Progenitor cell of endocrine pancreas (in vitro differentiated cells): ENCODE measurements around the gene KCNAB2. TPM values are rescaled to one million over a fixed set of nuclear protein-coding genes. Genes with fewer than 3 reads are reported as not detected.

ENCODE experiments used
- DNase-seq: peaks from one replicate; pipeline ENCODE4 v3.0.0; 2021; ENCODE audit warnings: low spot score; ENCODE audit not compliant: unreplicated experiment
- H3K27ac Mint-ChIP-seq: 2 replicates; pipeline ENCODE4 v1.8.0; 2021; ENCODE audit warnings: mild to moderate bottlenecking, moderate library complexity, mixed read lengths
- H3K27me3 Mint-ChIP-seq: 2 replicates; pipeline ENCODE4 v1.8.0; 2021; ENCODE audit warnings: mixed read lengths
- H3K36me3 Mint-ChIP-seq: 2 replicates; pipeline ENCODE4 v1.8.0; 2022; ENCODE audit warnings: mixed read lengths; ENCODE audit not compliant: insufficient read depth
- H3K4me1 Mint-ChIP-seq: 2 replicates; pipeline ENCODE4 v1.8.0; 2021; ENCODE audit warnings: low read depth, mixed read lengths
- H3K4me3 Mint-ChIP-seq: 2 replicates; pipeline ENCODE4 v1.8.0; 2021; ENCODE audit warnings: low read depth, mild to moderate bottlenecking, moderate library complexity, mixed read lengths
- H3K9me3 Mint-ChIP-seq: 2 replicates; pipeline ENCODE4 v1.8.0; 2021; ENCODE audit warnings: low read depth, mixed read lengths
- total RNA-seq: library from RNA; stranded (reverse); gene quantifications from 2 replicates; pipeline ENCODE4 v1.2.1, GENCODE V29; 2021
- TF ChIP-seq, protein P1 (sequence below): fragments of 200-600 bp; sonication (generic); IDR thresholded peaks from one replicate; pipeline ENCODE4 v1.5.0; 2021; ENCODE audit warnings: antibody characterized with exemption, mild to moderate bottlenecking; ENCODE audit not compliant: unreplicated experiment

The KCNAB2 gene
- total RNA-seq, 1 donor from 2014 or later: 6.9 TPM

- no peaks in the 10 kb centered on the region for H3K4me1 Mint-ChIP-seq
- peaks cover 34% of the 10 kb centered on the region for H3K27me3 Mint-ChIP-seq
- TF ChIP-seq, protein P1, sequence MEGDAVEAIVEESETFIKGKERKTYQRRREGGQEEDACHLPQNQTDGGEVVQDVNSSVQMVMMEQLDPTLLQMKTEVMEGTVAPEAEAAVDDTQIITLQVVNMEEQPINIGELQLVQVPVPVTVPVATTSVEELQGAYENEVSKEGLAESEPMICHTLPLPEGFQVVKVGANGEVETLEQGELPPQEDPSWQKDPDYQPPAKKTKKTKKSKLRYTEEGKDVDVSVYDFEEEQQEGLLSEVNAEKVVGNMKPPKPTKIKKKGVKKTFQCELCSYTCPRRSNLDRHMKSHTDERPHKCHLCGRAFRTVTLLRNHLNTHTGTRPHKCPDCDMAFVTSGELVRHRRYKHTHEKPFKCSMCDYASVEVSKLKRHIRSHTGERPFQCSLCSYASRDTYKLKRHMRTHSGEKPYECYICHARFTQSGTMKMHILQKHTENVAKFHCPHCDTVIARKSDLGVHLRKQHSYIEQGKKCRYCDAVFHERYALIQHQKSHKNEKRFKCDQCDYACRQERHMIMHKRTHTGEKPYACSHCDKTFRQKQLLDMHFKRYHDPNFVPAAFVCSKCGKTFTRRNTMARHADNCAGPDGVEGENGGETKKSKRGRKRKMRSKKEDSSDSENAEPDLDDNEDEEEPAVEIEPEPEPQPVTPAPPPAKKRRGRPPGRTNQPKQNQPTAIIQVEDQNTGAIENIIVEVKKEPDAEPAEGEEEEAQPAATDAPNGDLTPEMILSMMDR: no peak
- H3K36me3 Mint-ChIP-seq: no peaks in the 10 kb centered on the region
- no peaks in the 10 kb centered on the region for H3K9me3 Mint-ChIP-seq
- H3K27ac Mint-ChIP-seq: no peak overlapping the region
- no peak overlapping the region for H3K4me3 Mint-ChIP-seq
- no peak for DNase-seq
Observed at GRCh38 chr1:6035719-6036118, 10.0 kb upstream of the KCNAB2 start.

DNA sequence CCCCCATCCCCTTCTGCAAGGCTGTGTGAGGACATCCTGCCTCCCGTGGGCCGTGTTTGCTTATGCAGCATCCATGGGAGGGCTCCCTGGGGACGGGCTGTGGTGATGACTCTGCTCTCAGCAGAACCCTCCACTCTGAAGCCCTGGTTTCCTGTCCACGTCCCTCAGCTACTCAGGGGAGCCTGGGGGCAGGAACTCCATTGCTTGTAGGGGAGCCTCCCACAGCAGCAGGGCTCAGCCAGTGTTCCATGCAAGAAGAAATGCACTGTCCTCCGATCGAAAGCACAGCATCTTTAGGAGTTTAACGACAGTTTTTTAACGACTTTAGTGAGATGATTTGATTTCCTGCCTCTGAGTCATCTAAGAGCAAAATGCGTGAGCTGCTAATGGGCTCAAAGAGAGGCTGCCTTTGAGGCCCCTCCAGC lies 8.3 kb upstream of the KCNAB2 start:
- no peaks in the 10 kb centered on the region for H3K4me1 Mint-ChIP-seq
- H3K36me3 Mint-ChIP-seq: no peaks in the 10 kb centered on the region
- TF ChIP-seq, protein P1: no peak
- H3K27me3 Mint-ChIP-seq: peaks cover 33% of the 10 kb centered on the region
- DNase-seq: no peak
- H3K27ac Mint-ChIP-seq: no peak overlapping the region
- no peak overlapping the region for H3K4me3 Mint-ChIP-seq
- no peaks in the 10 kb centered on the region for H3K9me3 Mint-ChIP-seq

DNA sequence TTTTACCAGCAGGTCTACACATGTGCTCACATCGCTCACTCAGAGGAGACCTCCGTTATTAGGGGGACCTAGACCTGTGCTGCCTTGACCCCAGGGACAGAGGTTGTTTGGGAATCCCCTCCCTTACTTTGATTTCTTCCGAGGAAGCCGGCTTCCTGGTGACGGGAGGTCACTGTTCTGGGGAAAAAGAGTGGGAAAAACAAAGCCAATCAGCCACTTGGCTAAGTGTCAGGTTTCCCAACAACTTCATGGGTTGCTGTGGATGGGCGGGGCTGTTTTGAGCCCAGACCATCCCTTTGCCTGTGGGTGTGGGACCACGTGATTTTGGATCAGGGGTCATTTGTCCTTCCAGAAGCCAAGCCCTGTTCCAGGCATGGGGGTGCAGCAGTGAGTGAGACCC lies 7.1 kb upstream of the KCNAB2 start:
- H3K4me1 Mint-ChIP-seq: no peaks in the 10 kb centered on the region
- peaks cover 23% of the 10 kb centered on the region for H3K27me3 Mint-ChIP-seq
- no peak for DNase-seq
- no peak overlapping the region for H3K27ac Mint-ChIP-seq
- H3K9me3 Mint-ChIP-seq: no peaks in the 10 kb centered on the region
- H3K36me3 Mint-ChIP-seq: no peaks in the 10 kb centered on the region
- TF ChIP-seq, protein P1: no peak
- no peak overlapping the region for H3K4me3 Mint-ChIP-seq

DNA sequence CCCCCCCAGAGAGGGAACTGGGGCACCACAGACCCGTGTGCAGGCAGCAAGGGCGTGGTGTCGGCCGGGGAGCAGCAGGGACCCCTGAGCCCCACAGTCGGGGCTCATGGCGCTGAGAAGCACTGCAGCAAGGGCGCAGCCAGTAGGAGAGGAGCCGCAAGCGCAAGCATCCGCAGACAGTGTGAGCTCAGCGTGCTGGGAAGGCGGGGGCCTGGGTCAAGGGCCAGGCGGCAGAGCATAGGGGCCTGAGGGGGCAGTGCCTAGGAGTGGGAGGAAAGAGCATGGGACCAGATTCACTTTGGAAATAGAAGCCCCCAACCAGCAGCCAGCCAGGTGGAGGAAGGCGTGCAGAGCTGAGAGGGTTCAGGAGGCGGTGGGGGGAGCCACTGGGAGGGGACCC lies 6.7 kb upstream of the KCNAB2 start:
- H3K4me1 Mint-ChIP-seq: no peaks in the 10 kb centered on the region
- H3K27me3 Mint-ChIP-seq: peaks cover 23% of the 10 kb centered on the region
- no peaks in the 10 kb centered on the region for H3K36me3 Mint-ChIP-seq
- H3K27ac Mint-ChIP-seq: no peak overlapping the region
- H3K9me3 Mint-ChIP-seq: no peaks in the 10 kb centered on the region
- no peak for DNase-seq
- TF ChIP-seq, protein P1: no peak
- H3K4me3 Mint-ChIP-seq: no peak overlapping the region

- no peaks in the 10 kb centered on the region for H3K4me1 Mint-ChIP-seq
- no peak for DNase-seq
- H3K4me3 Mint-ChIP-seq: no peak overlapping the region
- TF ChIP-seq, protein P1: no peak
- H3K36me3 Mint-ChIP-seq: no peaks in the 10 kb centered on the region
- H3K9me3 Mint-ChIP-seq: no peaks in the 10 kb centered on the region
- peaks cover 18% of the 10 kb centered on the region for H3K27me3 Mint-ChIP-seq
- H3K27ac Mint-ChIP-seq: no peak overlapping the region
Observed at GRCh38 chr1:6040444-6040843, 5.2 kb upstream of the KCNAB2 start.
